SU-DHL-6 (cell line): Measurements from ENCODE around the gene TECPR2.

Experiments
- H2AFZ ChIP-seq: fragments of 200-600 bp; sonication (generic); 2 replicates; pipeline ENCODE4 v1.6.1; 2014; ENCODE audit warnings: low read depth, mild to moderate bottlenecking, moderate library complexity, mixed read lengths, antibody characterized with exemption, low read length; ENCODE audit not compliant: severe bottlenecking
- H3F3A ChIP-seq: fragments of 200-600 bp; shearing (Covaris generic); 2 replicates; pipeline ENCODE4 v1.6.0; 2016; ENCODE audit warnings: antibody characterized with exemption, mild to moderate bottlenecking; ENCODE audit not compliant: insufficient read depth
- H3K27ac ChIP-seq: fragments of 200-600 bp; sonication (generic); 2 replicates; pipeline ENCODE4 v1.5.1; 2016; ENCODE audit warnings: low read depth, mild to moderate bottlenecking, low read length, moderate library complexity, mixed read lengths
- H3K27me3 ChIP-seq: fragments of 200-600 bp; sonication (generic), shearing (Covaris generic); 2 replicates; pipeline ENCODE4 v1.6.0; 2014; ENCODE audit warnings: mild to moderate bottlenecking, low read length
- H3K36me3 ChIP-seq: fragments of 200-600 bp; sonication (generic); 2 replicates; pipeline ENCODE4 v1.6.1; 2014; ENCODE audit warnings: mild to moderate bottlenecking, low read length, mixed read lengths
- H3K4me2 ChIP-seq: fragments of 300-600, 200-600 bp; shearing (Covaris generic), sonication (generic); 2 replicates; pipeline ENCODE4 v1.6.0; 2014; ENCODE audit warnings: low read length, low read depth, mild to moderate bottlenecking; ENCODE audit not compliant: poor library complexity, severe bottlenecking
- H3K4me3 ChIP-seq: fragments of 200-600 bp; sonication (generic); 2 replicates; pipeline ENCODE4 v1.5.1; 2014; ENCODE audit warnings: antibody characterized with exemption, low read length, mild to moderate bottlenecking, mixed read lengths; ENCODE audit not compliant: insufficient read depth, poor library complexity, severe bottlenecking
- H3K79me2 ChIP-seq: fragments of 200-600 bp; sonication (generic); 2 replicates; pipeline ENCODE4 v1.6.1; 2014; ENCODE audit warnings: mild to moderate bottlenecking, low read length, moderate library complexity; ENCODE audit not compliant: insufficient read depth
- H3K9ac ChIP-seq: fragments of 200-600 bp; sonication (generic); 2 replicates; pipeline ENCODE4 v1.7.0; 2014; ENCODE audit warnings: mild to moderate bottlenecking, low read length
- H3K9me2 ChIP-seq: fragments of 200-600 bp; sonication (generic); replicated peaks from 2 replicates; pipeline ENCODE4 v1.6.1; 2014; ENCODE audit warnings: low read length; ENCODE audit not compliant: insufficient read depth
- H3K9me3 ChIP-seq: fragments of 200-600 bp; sonication (generic); 2 replicates; pipeline ENCODE4 v1.6.1; 2014; ENCODE audit warnings: low read length, mixed read lengths; ENCODE audit not compliant: insufficient read depth
- H4K20me1 ChIP-seq: fragments of 200-600 bp; sonication (generic); 2 replicates; pipeline ENCODE4 v1.6.1; 2014; ENCODE audit warnings: low read depth, mild to moderate bottlenecking, antibody characterized with exemption, low read length, moderate library complexity, mixed read lengths
- EZH2phosphoT487 ChIP-seq: fragments of 200-600 bp; sonication (generic), shearing (Covaris generic); conservative IDR thresholded peaks from 2 replicates; pipeline ENCODE4 v1.6.1; 2018; ENCODE audit warnings: mild to moderate bottlenecking, antibody characterized with exemption, low read length, moderate library complexity, mixed read lengths
- TF ChIP-seq, protein P1 (sequence below): fragments of 200-600 bp; sonication (generic); IDR thresholded peaks from one replicate; pipeline ENCODE4 v1.5.1; 2017; ENCODE audit warnings: antibody characterized with exemption, mild to moderate bottlenecking, low read length, moderate library complexity; ENCODE audit not compliant: insufficient read depth, poor library complexity, severe bottlenecking

The TECPR2 gene

DNA sequence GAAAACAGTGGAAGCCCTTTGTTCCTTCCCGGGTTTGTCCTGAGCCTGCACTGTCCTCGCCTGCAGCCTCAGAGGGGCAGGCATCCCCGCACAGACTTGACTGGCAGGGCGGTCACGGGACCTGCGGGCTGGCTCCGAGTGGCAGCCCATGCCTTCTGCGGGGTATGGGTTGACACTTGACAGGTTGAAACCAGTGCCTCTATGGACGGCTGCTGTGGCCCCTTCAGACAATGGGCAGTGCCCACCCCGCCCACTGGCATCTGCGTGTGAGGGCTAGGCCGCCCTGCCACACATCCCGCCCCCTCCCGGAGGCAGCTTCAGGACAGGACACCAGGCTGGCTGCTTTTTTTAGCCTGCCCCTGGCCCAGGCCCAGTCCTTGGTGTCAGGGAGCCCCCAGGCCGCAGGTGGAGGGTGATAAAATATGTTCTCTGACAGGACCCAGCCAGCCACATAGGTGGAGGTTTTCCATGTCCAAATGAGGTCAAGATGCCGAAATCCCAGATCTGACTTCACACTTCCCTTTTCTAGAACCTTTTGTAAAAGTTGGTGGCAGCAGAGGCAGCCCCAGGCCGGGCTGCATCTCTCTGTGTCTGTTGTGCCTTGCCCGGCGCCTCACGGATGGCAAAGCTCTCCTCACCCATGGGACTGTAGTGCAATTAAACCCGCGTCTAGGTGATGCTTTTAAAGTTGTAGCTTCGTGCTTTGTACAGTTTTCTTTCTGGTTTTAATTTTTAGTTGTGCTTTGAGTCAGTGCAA is 136.8 kb downstream of the TECPR2 start:
- H3K9ac ChIP-seq, result no peak overlapping the region
- H3F3A ChIP-seq, result no peaks in the 10 kb centered on the region
- H2AFZ ChIP-seq, result no peak overlapping the region
- no peaks in the 10 kb centered on the region for H3K27me3 ChIP-seq
- no peaks in the 10 kb centered on the region for H4K20me1 ChIP-seq
- TF ChIP-seq, protein P1, sequence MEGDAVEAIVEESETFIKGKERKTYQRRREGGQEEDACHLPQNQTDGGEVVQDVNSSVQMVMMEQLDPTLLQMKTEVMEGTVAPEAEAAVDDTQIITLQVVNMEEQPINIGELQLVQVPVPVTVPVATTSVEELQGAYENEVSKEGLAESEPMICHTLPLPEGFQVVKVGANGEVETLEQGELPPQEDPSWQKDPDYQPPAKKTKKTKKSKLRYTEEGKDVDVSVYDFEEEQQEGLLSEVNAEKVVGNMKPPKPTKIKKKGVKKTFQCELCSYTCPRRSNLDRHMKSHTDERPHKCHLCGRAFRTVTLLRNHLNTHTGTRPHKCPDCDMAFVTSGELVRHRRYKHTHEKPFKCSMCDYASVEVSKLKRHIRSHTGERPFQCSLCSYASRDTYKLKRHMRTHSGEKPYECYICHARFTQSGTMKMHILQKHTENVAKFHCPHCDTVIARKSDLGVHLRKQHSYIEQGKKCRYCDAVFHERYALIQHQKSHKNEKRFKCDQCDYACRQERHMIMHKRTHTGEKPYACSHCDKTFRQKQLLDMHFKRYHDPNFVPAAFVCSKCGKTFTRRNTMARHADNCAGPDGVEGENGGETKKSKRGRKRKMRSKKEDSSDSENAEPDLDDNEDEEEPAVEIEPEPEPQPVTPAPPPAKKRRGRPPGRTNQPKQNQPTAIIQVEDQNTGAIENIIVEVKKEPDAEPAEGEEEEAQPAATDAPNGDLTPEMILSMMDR, result no peak
- TF ChIP-seq EZH2phosphoT487, result no peak
- no peak overlapping the region for H3K4me2 ChIP-seq
- no peaks in the 10 kb centered on the region for H3K9me2 ChIP-seq
- no peaks in the 10 kb centered on the region for H3K9me3 ChIP-seq
- no peaks in the 10 kb centered on the region for H3K36me3 ChIP-seq
- no peak overlapping the region for H3K27ac ChIP-seq
- H3K4me3 ChIP-seq, result no peak overlapping the region
- no peaks in the 10 kb centered on the region for H3K79me2 ChIP-seq

DNA sequence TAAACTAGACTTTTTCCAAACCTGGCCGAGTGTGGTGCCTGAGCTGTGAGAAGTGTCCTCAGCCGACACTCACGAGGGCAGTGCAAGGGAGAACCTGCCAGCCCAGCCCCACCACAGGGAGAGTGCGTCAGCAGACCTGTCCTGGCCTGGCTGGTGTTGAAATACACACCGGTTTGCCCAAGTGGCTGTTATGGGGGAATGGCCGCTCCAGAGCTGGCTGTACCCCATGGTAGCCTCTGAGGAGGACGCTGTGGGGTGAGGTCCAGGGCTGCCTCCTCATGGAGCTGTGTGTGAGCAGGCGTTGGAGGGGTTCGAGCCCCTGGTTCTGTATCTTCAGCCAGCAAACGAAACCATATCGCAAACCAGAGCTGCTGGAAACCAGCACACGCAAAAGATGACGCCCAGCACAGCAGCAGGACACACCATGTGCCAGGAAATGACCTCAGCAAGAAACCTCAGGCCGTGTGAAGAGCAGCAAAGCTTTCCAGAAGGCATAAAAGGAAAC is 137.5 kb downstream of the TECPR2 start:
- no peak overlapping the region for H3K9ac ChIP-seq
- H3K27ac ChIP-seq, result no peak overlapping the region
- no peaks in the 10 kb centered on the region for H3K27me3 ChIP-seq
- H3K79me2 ChIP-seq, result no peaks in the 10 kb centered on the region
- no peaks in the 10 kb centered on the region for H3F3A ChIP-seq
- no peaks in the 10 kb centered on the region for H3K9me3 ChIP-seq
- H3K36me3 ChIP-seq, result no peaks in the 10 kb centered on the region
- no peaks in the 10 kb centered on the region for H3K9me2 ChIP-seq
- H3K4me3 ChIP-seq, result no peak overlapping the region
- TF ChIP-seq EZH2phosphoT487, result no peak
- TF ChIP-seq, protein P1, result no peak
- no peaks in the 10 kb centered on the region for H4K20me1 ChIP-seq
- H3K4me2 ChIP-seq, result no peak overlapping the region
- no peak overlapping the region for H2AFZ ChIP-seq

DNA sequence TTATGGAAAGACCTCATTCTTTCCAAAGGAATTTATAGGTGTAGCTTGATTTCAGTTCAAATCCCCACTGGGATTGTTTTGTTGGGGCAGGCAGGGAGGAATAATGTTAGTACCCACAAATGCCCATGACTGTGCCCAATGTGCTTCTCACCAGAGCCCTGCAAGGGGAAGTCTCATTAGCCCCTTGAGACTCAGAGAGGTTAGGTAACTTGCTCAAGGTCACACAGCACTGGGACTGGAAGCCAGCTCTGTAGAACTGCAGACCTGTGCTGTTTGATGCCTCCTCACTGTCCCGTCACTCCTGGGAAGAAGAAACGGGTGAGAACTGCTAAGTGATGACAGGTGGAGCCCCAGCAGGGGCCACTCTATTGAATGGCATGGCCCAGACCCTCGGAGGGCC is 138.0 kb downstream of the TECPR2 start:
- H3K27me3 ChIP-seq, result no peaks in the 10 kb centered on the region
- no peaks in the 10 kb centered on the region for H3K79me2 ChIP-seq
- no peaks in the 10 kb centered on the region for H3K36me3 ChIP-seq
- no peak overlapping the region for H3K4me3 ChIP-seq
- H3K9me2 ChIP-seq, result no peaks in the 10 kb centered on the region
- no peaks in the 10 kb centered on the region for H3F3A ChIP-seq
- H3K9ac ChIP-seq, result no peak overlapping the region
- TF ChIP-seq, protein P1, result no peak
- no peak for TF ChIP-seq EZH2phosphoT487
- H4K20me1 ChIP-seq, result no peaks in the 10 kb centered on the region
- no peak overlapping the region for H3K27ac ChIP-seq
- H3K4me2 ChIP-seq, result no peak overlapping the region
- no peaks in the 10 kb centered on the region for H3K9me3 ChIP-seq
- no peak overlapping the region for H2AFZ ChIP-seq
